ENCODE data around the gene EPS8L1.
A peak's percentile ranks its signal among the peaks of the same experiment; 100 is the strongest.

Gene EPS8L1

GRCh38 chr19:55080121-55080967, 4.7 kb downstream of the EPS8L1 start:
- DNase-seq (ENCODE audit: low read depth) = no peak

DNA sequence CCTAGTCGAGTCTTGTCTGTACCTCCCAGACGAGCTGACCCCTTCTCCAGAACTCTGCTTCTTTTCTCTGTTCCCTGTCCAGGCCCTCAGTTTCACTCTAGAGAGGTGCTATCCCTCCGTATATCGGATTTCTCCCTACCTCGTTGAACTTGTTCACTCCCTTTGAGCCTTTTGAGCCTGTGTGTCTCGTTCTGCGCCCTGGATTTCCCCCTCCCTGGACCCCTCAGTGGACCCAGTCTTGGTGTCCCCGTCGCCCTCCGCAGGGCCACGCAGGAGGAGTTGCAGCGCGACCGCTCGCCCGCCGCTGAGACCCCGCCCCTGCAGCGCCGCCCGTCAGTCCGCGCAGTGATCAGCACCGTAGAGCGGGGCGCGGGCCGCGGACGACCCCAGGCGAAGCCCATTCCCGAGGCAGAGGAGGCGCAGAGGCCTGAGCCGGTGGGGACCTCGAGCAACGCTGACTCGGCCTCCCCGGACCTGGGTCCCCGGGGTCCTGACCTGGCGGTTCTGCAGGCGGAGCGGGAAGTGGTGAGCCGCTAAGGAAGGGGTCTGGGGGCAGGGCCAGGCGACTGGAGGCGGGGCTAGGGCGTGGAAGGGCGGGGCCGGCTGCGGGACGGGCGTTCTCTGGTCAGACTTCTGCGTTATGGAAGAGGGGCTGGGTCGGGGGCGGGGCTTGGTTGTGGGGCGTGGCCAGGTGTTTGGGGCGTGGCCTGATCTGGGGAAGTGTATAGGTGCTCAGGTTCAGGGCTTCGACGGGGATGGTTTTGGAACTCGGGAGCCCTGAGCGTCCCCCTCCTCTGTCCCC, 5.5 kb downstream of the EPS8L1 start:
- DNase-seq (ENCODE audit: low read depth) = no peak

- no peak for DNase-seq (ENCODE audit: low read depth)
Observed at GRCh38 chr19:55081770-55082019, 6.0 kb downstream of the EPS8L1 start.

GRCh38 chr19:55082020-55082851, 6.6 kb downstream of the EPS8L1 start:
- no peak for DNase-seq (ENCODE audit: low read depth)

DNA sequence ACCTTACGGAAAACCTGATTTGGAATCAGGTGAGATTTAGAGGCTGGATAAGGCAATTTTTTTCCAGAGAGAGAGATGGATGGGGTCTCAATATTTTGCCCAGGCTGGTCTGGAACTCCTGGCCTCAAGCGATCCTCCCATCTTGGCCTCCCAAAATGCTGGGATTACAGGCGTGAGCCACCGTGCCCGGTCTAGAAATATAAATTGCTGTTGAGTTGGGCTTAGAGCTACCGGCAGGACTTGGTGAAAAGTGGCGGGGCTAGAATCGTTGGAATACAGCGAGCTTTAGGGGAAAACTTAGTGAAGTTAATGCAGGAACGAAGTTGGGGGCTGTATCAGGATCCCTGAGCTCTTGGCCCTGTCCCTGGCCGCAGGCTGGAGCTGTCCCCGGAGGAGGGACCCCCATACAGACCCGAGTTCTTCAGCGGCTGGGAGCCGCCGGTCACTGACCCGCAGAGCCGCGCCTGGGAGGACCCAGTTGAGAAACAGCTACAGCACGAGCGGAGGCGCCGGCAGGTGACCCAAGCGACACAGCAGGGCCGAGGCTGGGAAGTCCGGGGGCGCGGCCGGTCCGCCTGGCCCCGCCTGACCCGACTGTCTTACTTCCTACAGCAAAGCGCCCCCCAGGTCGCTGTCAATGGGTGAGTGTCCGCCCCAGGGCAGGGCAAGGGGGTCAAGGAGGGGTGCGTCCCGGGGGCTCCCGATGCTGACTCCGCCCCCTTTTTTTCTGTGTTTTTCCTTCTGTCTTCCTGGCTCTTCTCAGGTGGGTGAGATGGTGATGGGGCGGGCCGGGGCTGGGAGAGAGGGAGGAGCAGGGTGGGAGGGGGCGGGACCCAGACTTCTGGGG, 7.6 kb downstream of the EPS8L1 start:
- DNase-seq (ENCODE audit: low read depth) = no peak

- no peak for DNase-seq (ENCODE audit: low read depth)
Observed at GRCh38 chr19:55084416-55084815, 8.7 kb downstream of the EPS8L1 start.

GRCh38 chr19:55085923-55086715, 10.4 kb downstream of the EPS8L1 start:
- no peak for DNase-seq (ENCODE audit: low read depth)

DNA sequence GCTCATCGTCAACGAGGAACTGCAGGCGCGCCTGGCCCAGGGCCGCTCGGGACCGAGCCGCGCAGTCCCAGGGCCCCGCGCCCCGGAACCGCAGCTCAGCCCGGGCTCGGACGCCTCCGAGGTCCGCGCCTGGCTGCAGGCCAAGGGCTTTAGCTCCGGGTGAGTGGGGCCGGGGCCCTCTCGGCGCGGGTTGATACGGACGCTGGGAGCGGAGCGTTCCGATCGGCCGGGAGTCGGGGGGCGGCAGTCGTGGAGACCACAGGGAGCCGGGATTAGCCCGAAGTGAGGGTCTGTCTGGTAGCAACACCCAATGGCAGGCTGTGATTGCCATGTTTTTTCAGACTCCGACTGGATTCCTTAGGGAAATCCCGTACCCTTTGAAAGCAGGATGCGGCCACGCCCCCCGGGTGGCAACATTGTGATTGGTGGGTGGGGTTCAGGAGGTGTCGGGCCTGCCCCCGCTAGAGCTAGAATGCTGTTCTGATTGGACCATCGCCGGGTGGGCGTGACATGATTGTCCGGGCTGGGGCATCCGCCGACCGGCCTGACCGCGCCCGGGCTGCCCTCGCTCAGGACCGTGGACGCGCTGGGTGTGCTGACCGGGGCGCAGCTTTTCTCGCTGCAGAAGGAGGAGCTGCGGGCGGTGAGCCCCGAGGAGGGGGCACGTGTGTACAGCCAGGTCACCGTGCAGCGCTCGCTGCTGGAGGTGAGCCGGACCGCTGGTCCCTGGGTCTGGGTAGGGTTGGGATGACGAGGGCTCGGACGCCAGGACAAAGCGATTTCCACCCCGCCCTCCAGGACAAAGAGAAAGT, 11.3 kb downstream of the EPS8L1 start:
- peak; percentile 89 for DNase-seq (ENCODE audit: low read depth)

GRCh38 chr19:55087542-55087901, 11.9 kb downstream of the EPS8L1 start:
- no peak for DNase-seq (ENCODE audit: low read depth)

DNA sequence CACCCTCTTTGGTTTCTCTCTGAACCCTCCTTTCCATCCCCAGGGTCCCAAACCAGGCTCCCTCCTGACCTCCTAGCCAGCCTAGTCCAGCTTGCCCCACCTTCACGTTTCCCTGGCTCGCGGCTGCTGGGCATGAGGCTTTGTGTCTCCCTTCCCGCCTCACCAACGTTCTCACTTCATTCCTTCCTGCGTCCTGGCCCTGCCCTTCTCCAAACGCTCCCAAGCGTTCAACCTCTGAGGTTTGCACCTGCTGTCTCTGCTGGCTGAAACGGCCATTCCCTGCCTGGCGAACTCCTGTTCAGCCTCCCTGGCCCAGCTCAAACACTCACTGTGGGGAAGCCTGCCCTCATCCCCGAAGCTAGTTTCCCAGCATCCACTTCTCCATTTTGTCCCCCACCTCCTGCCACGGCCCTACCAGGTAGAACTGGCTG, 12.4 kb downstream of the EPS8L1 start:
- DNase-seq (ENCODE audit: low read depth) = no peak

GRCh38 chr19:55088543-55089341, 13.1 kb downstream of the EPS8L1 start:
- DNase-seq (ENCODE audit: low read depth) = peak; percentile 27

DNA sequence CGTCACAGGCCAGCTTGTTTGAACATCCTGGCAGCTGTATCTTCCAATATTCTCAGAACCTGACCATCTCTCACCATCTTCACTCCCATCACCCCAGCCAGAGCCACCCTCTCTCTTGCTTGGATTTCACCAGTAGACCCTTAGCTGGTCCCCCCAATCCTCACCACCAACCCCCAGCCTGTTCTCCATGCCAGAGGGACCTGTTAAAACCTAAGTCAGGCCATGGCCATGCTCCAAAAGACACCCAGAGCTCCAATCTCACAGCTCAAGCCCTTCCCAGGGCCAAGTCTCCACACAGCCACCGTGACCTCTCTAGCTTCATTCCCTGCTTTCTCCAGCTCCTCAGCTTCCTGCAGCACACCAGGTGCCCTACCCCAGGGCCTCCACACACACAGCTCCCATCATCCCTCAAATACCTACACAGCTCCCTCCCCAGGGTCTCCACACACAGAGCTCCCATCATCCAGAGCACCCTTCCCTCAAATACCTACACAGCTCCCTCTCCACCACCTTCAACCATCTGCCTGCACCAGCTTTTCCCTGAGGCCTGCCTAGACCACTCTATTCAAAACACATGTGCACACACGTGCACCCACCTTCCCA, 13.8 kb downstream of the EPS8L1 start:
- DNase-seq (ENCODE audit: low read depth) = no peak

DNA sequence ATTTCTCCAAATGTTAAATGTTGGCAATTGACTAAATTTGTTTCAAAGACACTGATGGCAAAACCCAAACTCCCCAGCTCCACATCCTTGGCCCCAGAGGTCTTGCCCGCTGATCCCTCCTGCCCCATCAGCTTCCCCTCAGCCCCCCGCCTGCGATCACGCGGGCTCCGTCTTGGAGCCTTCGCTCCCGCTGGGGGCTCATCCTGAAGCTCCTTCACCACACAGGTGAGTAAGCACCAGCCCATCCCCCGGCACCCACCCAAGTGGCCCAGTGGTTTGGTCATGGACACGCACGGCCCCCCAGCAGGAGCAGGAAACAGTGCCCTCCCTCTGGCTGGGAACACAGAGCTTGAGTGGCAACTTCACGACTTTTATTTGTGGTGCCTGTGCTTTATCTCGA, 14.9 kb downstream of the EPS8L1 start:
- DNase-seq (ENCODE audit: low read depth) = no peak

- no peak for DNase-seq (ENCODE audit: low read depth)
Observed at GRCh38 chr19:55091126-55091910, 15.6 kb downstream of the EPS8L1 start.

DNA sequence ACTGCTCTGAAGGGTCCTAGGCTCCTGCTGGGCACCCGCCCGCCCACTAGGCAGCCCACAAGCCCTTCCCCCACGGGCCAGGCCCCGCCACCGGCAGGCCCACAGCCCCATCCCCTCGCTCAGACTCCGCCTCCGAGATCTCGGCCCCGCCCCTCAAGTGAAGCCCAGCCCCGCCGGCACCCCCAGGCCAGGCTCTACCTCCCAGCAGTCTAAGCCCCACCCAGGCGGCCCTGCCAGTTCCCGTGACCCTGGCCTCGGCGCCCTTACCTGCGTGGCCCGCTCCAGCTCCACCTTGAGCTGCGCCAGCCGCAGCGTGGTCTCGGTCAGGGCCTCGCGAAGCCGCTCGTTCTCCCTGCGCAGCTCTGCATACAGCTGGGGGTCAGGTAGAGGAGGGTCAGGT, 16.3 kb downstream of the EPS8L1 start:
- no peak for DNase-seq (ENCODE audit: low read depth)

DNA sequence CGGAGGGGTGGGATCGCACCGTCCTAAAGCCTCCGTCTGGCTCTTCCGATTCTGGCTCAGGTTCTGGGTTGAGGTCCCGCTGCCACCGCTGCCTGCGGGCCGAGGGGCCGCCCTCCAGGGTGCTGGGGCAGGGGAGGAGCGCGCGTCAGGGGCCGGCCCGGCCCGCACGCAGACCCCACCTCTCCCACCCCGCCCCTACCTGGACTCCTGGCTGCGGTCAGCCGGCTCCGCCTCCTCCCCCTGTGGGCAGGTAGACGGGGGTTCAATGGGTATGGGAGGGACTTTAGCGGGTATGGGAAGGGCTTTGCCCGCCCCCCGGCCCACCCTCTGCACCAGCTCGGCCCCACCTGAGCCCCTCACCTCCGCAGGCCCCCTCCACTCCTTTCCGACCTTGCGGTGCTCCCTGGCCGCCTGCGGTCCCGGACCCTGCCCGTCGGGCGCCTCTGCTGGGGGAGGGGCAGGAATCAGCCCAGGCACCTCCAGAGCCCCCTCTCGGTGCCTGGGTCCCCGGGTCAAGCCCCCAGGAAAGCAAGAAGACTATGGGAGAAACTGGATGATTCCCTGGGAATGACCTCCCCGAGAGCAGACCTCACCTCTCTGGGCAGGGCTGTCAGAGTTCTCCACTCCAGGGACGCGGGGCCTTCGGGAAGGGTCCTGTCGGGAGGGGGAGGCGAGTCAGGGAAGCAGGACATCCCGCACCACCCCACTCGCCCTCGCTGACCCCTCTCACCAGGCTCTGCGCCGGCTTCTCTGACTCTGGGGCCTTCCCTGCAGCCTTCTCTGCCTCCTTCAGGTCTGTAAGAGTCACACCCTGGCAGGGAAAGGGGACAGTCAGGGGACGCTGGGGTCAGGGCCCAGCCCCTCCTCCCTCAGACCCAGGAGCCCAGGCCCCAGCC, 17.0 kb downstream of the EPS8L1 start:
- DNase-seq (ENCODE audit: low read depth) = no peak

Measured in GM04504 (cell line).